GM23338 (cell line): ENCODE results near the gene ADAT3. TPM values are rescaled to one million over a fixed set of nuclear protein-coding genes. Genes with fewer than 3 reads are reported as not detected.

Source experiments
- ATAC-seq: fragments of 200-7000 bp; cut with Tn5 transposase; 3 replicates; pipeline ENCODE4 v1.9.1; 2020
- DNase-seq: peaks from one replicate; pipeline ENCODE4 v3.0.0-alpha.2; 2015; ENCODE audit warnings: low spot score
- H2AFZ ChIP-seq: fragments of 200-600 bp; sonication (generic); 2 replicates; pipeline ENCODE4 v1.8.0; 2016; ENCODE audit warnings: antibody characterized with exemption, mild to moderate bottlenecking, moderate library complexity
- H3F3A ChIP-seq: fragments of 200-600 bp; sonication (generic); replicated peaks from 2 replicates; pipeline ENCODE4 v1.8.0; 2017; ENCODE audit warnings: antibody characterized with exemption, mixed run types, low read depth
- H3K27ac ChIP-seq: fragments of 200-600 bp; sonication (generic); 2 replicates; pipeline ENCODE4 v1.6.1; 2016; ENCODE audit warnings: low read depth
- H3K27me3 ChIP-seq: fragments of 200-600 bp; sonication (generic); 2 replicates; pipeline ENCODE4 v1.8.0; 2016; ENCODE audit warnings: mild to moderate bottlenecking, mixed run types, moderate library complexity; ENCODE audit not compliant: insufficient read depth
- H3K36me3 ChIP-seq: fragments of 200-600 bp; sonication (generic); 2 replicates; pipeline ENCODE4 v1.8.0; 2016; ENCODE audit warnings: mild to moderate bottlenecking; ENCODE audit not compliant: insufficient read depth
- H3K4me1 ChIP-seq: fragments of 200-600 bp; sonication (generic); 2 replicates; pipeline ENCODE4 v1.8.0; 2016; ENCODE audit warnings: mild to moderate bottlenecking, moderate library complexity; ENCODE audit not compliant: insufficient read depth
- H3K4me2 ChIP-seq: fragments of 200-600 bp; sonication (generic); 2 replicates; pipeline ENCODE4 v1.7.1; 2017; ENCODE audit warnings: mixed run types
- H3K4me3 ChIP-seq: fragments of 200-600 bp; sonication (generic); 2 replicates; pipeline ENCODE4 v1.6.1; 2016; ENCODE audit warnings: mixed run types
- H3K79me2 ChIP-seq: fragments of 200-600 bp; sonication (generic); replicated peaks from 2 replicates; pipeline ENCODE4 v1.8.0; 2017; ENCODE audit warnings: mild to moderate bottlenecking; ENCODE audit not compliant: insufficient read depth
- H3K9me2 ChIP-seq: fragments of 200-600 bp; sonication (generic); 2 replicates; pipeline ENCODE4 v1.8.0; 2017; ENCODE audit not compliant: insufficient read depth
- H4K20me1 ChIP-seq: fragments of 200-600 bp; sonication (generic); replicated peaks from 2 replicates; pipeline ENCODE4 v1.8.0; 2017; ENCODE audit warnings: mild to moderate bottlenecking; ENCODE audit not compliant: insufficient read depth
- H3K27ac Mint-ChIP-seq: 2 replicates; pipeline ENCODE4 v1.8.0; 2020; ENCODE audit warnings: inconsistent platforms, mild to moderate bottlenecking, moderate library complexity, mixed read lengths
- H3K27me3 Mint-ChIP-seq: 3 replicates; pipeline ENCODE4 v1.8.0; 2022; ENCODE audit warnings: low read depth, mild to moderate bottlenecking, moderate library complexity, mixed read lengths, inconsistent platforms; ENCODE audit not compliant: insufficient read depth, poor library complexity
- H3K36me3 Mint-ChIP-seq: 3 replicates; pipeline ENCODE4 v1.8.0; 2021; ENCODE audit warnings: low read depth, mild to moderate bottlenecking, inconsistent platforms, moderate library complexity, mixed read lengths
- H3K4me1 Mint-ChIP-seq: 3 replicates; pipeline ENCODE4 v1.8.0; 2020; ENCODE audit warnings: mild to moderate bottlenecking, inconsistent platforms, mixed read lengths
- H3K4me3 Mint-ChIP-seq: 3 replicates; pipeline ENCODE4 v1.8.0; 2021; ENCODE audit warnings: moderate library complexity, mild to moderate bottlenecking, inconsistent platforms, mixed read lengths
- H3K9me3 Mint-ChIP-seq: 3 replicates; pipeline ENCODE4 v1.8.0; 2020; ENCODE audit warnings: moderate library complexity, mild to moderate bottlenecking, inconsistent platforms, mixed read lengths
- CREB1 ChIP-seq: fragments of 250-450 bp; sonication (Bioruptor Pico); IDR thresholded peaks from 2 replicates; pipeline ENCODE4 v1.5.0; 2020; ENCODE audit warnings: low read depth, mild to moderate bottlenecking, moderate library complexity
- EZH2 ChIP-seq: fragments of 200-600 bp; sonication (generic); IDR thresholded peaks from one replicate; pipeline ENCODE4 v1.8.0; 2017; ENCODE audit warnings: antibody characterized with exemption, mild to moderate bottlenecking, low read depth; ENCODE audit not compliant: unreplicated experiment
- ZNF462 ChIP-seq: fragments of 250-450 bp; sonication (Bioruptor Pico); IDR thresholded peaks from 2 replicates; pipeline ENCODE4 v1.5.0; 2020; ENCODE audit warnings: mild to moderate bottlenecking, moderate library complexity
- polyA plus RNA-seq: library from polyadenylated mRNA; unstranded; fragments of >200 nt; fragmentation: Nextera tagmentation; extraction: Ambion mirVana; gene quantifications from 2 replicates; pipeline ENCODE4 v1.2.1, GENCODE V29; 2016
- total RNA-seq: library from RNA; depleted of rRNA; stranded (reverse); fragments of >200 nt; shearing (Covaris generic); gene quantifications from 2 replicates; pipeline ENCODE4 v1.2.3, GENCODE V29; 2014

Gene ADAT3
- total and polyA plus RNA-seq, 2 experiments from 2014 or later = 7.9 to 12.4 TPM

DNA sequence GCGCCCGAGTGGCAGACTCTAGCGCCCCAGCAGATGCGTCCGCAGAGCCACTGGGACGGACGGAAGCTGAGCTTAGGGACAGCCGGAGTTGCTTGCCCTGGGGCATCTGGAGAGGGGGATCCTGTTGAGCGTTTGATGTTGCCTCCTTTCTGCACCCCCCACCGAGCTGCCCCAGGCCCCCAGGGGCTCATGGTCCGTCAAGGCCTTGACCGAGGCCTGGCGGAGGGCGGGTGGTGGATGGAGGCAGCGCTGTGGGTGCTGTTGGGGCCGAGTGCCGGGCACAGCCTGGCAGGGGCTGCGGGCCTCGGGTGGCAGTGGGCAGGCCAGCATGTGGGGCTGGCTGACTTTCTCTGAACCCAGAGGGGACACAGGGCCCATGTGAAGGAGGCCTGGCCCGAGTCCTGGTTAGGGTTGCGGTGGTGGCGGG lies 38.5 kb downstream of the ADAT3 start:
- DNase-seq = no peak
- H3F3A ChIP-seq = peaks cover 10% of the 10 kb centered on the region
- H3K4me3 Mint-ChIP-seq = peak overlapping the region; percentile 95
- no peak for ATAC-seq
- H3K36me3 Mint-ChIP-seq = no peaks in the 10 kb centered on the region; the same call in 1 of the 3 replicates
- H2AFZ ChIP-seq = no peak overlapping the region
- H3K27ac ChIP-seq = no peak overlapping the region
- H3K4me1 ChIP-seq = peaks cover 18% of the 10 kb centered on the region
- H3K27me3 ChIP-seq = no peaks in the 10 kb centered on the region
- H3K4me3 ChIP-seq = peak overlapping the region; percentile 90; the same call in 1 of the 2 replicates
- H3K36me3 ChIP-seq = no peaks in the 10 kb centered on the region
- H3K9me3 Mint-ChIP-seq = no peaks in the 10 kb centered on the region
- H3K4me2 ChIP-seq = peak overlapping the region; percentile 92; the same call in 1 of the 2 replicates
- H3K27me3 Mint-ChIP-seq = peaks cover 21% of the 10 kb centered on the region
- H4K20me1 ChIP-seq = peaks cover 29% of the 10 kb centered on the region
- H3K9me2 ChIP-seq = no peaks in the 10 kb centered on the region
- TF ChIP-seq EZH2 (no peak), CREB1 (CRISPR knock-in tag) (no peak), ZNF462 (no peak)
- H3K27ac Mint-ChIP-seq = peak overlapping the region; percentile 53; the same call in 1 of the 2 replicates
- H3K4me1 Mint-ChIP-seq = peaks cover 23% of the 10 kb centered on the region
- H3K79me2 ChIP-seq = peaks cover 69% of the 10 kb centered on the region

- Histone ChIP-seq H3K36me3 (no peaks in the 10 kb centered on the region), H3K4me2 (no peak overlapping the region), H3K4me3 (no peak overlapping the region), H2AFZ (no peak overlapping the region), H3K9me2 (no peaks in the 10 kb centered on the region), H3K27ac (no peak overlapping the region), H3K27me3 (no peaks in the 10 kb centered on the region), H3K4me1 (peaks cover 18% of the 10 kb centered on the region), H4K20me1 (peaks cover 33% of the 10 kb centered on the region), H3F3A (peaks cover 10% of the 10 kb centered on the region), H3K79me2 (peaks cover 76% of the 10 kb centered on the region)
- TF ChIP-seq EZH2 = no peak
- no peak for ATAC-seq
- Mint-ChIP-seq H3K36me3 (peaks cover 2% of the 10 kb centered on the region), H3K4me1 (peaks cover 24% of the 10 kb centered on the region), H3K27me3 (peaks cover 25% of the 10 kb centered on the region), H3K27ac (no peak overlapping the region), H3K4me3 (no peak overlapping the region), H3K9me3 (no peaks in the 10 kb centered on the region)
- DNase-seq = no peak
Measured at GRCh38 chr19:1944088-1944915, 39.1 kb downstream of the ADAT3 start.
